GM08714 (cell line): ENCODE results near the gene FAM76A.
A peak's percentile ranks its signal among the peaks of the same experiment; 100 is the strongest.
"Not testable (repeated sequence)": the region's sequence is repeated elsewhere in the genome, so short reads cannot be mapped to it uniquely, and the experiment has no call there.

ENCODE experiments used
- H3K4me3 ChIP-seq: fragments of 200-500 bp; sonication (Bioruptor generic); 2 replicates; pipeline ENCODE4 v1.5.1; 2014; ENCODE audit warnings: mild to moderate bottlenecking, low read length, inconsistent platforms
- ZNF274 ChIP-seq: IDR thresholded peaks from 2 replicates; pipeline ENCODE4 v1.6.1; 2012; ENCODE audit warnings: mild to moderate bottlenecking, low read depth, low read length

Gene FAM76A

GRCh38 chr1:27725374-27726172, at the start of gene FAM76A:
TSS of gene FAM76A (plus strand) at chr1:27725961. CDS start at chr1:27726081, 120 bp downstream.
- TF ChIP-seq ZNF274: no peak
- H3K4me3 ChIP-seq: peak within 1 kb of the TSS; percentile 84

DNA sequence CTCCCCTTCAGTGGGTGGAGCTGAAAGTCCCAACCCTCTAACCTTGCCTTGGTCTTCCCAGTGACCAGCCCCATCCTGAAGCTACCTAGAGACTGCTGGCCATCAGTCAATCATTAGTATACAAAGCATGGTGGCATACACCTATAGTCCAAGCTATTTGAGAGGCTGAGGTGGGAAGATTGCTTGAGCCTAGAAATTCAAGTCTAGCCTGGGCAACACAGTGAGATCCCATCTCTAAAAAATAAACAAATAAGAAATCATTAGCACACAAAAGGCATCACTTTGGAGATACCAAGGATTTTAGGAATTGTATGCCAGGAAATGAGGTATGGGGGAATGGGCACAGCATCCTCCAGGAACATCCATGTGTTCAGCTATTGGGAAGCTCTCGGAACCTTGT, 49.4 kb upstream of the FAM76A start:
- no peak overlapping the region for H3K4me3 ChIP-seq
- TF ChIP-seq ZNF274: no peak

GRCh38 chr1:27678747-27679146, 47.0 kb upstream of the FAM76A start:
- TF ChIP-seq ZNF274: no peak

GRCh38 chr1:27680225-27680791, 45.5 kb upstream of the FAM76A start:
- not testable (repeated sequence) for H3K4me3 ChIP-seq

More at GRCh38 chr1:27678747-27679146, 47.0 kb upstream of the FAM76A start:
- no peak overlapping the region for H3K4me3 ChIP-seq

DNA sequence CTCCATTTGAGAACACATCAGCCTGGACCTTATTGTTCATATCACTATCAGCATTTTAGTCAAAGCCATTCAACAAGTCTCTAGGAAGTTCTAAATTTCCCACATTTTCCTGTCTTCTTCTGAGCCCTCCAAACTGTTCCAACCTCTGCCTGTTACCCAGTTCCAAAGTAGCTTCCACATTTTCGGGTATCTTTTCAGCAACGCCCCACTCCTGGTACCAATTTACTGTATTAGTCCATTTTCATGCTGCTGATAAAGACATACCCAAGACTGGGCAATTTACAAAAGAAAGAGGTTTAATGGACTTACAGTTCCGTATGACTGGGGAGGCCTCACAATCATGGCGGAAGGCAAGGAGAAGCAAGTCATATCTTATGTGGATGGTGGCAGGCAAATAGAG, 44.2 kb upstream of the FAM76A start:
- H3K4me3 ChIP-seq: not testable (repeated sequence)

- no peak overlapping the region for H3K4me3 ChIP-seq
- no peak for TF ChIP-seq ZNF274
These were observed 43.3 kb upstream of the FAM76A start for GRCh38 chr1:27682351-27682944.

- TF ChIP-seq ZNF274: no peak
- no peak overlapping the region for H3K4me3 ChIP-seq
These were observed 41.6 kb upstream of the FAM76A start for GRCh38 chr1:27684176-27684575.

GRCh38 chr1:27686223-27686990, 39.4 kb upstream of the FAM76A start:
- TF ChIP-seq ZNF274: no peak
- no peak overlapping the region for H3K4me3 ChIP-seq

DNA sequence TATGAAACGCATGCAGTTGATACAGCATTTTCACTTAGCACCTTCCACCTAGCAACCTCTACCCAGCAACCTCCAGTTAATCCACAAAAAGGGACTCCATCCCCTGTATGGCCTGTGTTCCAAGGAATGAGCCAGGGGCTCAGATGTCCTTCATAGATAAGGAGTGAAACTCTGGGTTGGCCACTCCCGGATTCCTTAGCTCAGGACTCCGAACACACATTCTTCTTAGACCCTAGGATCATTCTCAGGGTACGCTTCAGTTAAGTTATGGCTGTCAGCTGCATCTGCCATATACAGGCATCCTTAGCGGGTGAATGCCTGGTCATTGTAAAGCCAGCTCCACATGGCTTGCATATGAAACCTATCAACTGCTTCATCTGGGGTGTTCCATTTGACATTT, 37.9 kb upstream of the FAM76A start:
- no peak for TF ChIP-seq ZNF274
- H3K4me3 ChIP-seq: no peak overlapping the region

DNA sequence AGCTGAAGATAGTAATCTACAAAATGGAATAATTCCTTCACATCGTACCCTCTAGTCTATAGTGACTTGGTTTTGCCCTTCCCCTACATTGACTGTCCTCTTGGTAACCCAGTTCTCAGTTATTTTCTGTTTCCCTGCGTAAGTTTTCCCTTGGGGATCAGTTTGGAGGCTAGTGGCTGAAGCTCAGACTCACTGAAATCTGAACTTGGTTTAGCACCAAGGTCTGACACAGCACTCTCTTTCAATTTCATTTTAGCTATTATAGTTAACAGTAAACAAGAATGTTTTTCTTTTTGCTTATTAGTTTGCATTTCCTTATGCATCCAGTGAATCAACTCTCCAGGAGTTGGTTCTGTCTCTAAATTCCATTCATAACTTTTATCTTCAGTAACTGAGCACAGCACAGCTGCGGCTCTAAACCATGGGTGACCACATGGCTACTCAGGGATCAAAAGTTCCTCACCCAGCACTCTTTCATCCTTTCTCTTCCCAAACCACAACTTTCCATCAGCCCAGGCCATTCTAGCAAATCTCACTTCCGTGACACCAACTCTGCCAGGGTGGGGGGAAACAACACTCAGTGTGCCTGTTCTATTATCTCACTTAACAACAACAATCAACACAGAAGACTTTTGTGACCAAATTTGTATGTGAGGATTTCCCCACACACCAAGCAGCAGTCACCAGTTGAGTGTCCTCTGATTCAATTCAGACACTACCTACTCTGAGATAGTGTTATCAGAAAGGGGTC, 36.2 kb upstream of the FAM76A start:
- TF ChIP-seq ZNF274: no peak
- H3K4me3 ChIP-seq: peak overlapping the region; percentile 45; the same call in 1 of the 2 replicates

DNA sequence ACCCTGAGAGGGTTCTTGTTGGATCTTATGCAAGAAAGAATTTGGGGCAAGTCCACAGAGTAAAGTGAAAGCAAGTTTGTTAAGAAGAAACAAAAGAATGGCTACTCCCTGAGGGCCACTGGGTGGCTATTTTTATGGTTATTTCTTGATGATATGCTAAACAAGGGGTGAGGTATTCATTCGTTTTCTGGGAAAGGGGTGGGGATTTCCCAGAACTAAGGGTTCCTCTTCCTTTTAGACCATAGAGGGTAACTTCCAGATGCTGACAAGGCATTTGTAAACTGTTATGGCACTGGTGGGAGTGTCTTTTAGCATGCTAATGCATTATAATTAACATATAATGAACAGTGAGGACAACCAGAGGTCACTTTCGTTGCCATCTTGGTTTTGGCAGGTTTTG, 35.6 kb upstream of the FAM76A start:
- TF ChIP-seq ZNF274: no peak
- no peak overlapping the region for H3K4me3 ChIP-seq

DNA sequence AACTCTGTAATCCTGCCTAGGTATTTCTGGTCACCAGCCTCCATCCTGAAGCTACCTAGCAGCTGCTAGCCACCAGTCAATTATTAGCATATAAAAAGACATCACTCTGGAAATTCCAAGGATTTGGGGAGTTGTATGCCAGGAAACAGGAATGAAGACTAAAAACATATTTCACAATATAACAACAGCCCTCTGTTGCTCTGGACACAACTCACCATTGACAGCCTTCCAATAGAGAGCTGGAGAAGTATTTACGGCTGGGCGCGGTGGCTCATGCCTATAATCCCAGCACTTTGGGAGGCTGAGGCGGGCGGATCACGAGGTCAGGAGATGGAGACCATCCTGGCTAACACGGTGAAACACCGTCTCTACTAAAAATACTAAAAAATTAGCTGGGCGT, 28.9 kb upstream of the FAM76A start:
- H3K4me3 ChIP-seq: not testable (repeated sequence)

GRCh38 chr1:27704958-27705357, 20.8 kb upstream of the FAM76A start:
- TF ChIP-seq ZNF274: no peak
- no peak overlapping the region for H3K4me3 ChIP-seq

- no peak overlapping the region for H3K4me3 ChIP-seq
- TF ChIP-seq ZNF274: no peak
These were observed 20.2 kb upstream of the FAM76A start for GRCh38 chr1:27705545-27705944.

DNA sequence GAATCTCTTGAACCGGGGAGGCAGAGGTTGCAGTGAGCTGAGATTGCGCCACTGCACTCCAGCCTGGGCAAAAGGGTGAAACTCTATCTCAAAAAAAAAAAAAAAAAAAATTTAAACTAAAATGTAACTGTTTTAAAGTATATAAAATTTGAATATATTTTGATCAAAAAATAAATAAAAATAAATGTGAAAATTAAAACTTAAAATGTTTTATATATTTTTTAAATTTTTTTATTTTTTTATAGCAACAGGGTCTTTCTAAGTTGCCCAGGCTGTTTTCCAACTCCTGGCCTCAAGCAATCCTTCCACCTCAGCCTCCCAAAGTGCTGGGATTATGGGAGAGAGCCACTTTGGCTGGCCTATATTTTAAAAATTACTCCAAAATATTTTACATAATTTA, 15.2 kb upstream of the FAM76A start:
- H3K4me3 ChIP-seq: no peak overlapping the region
- TF ChIP-seq ZNF274: no peak
